GM19099 (cell line): ENCODE measurements around the gene PLAC1.

Experiments
- POLR2A ChIP-seq: IDR thresholded peaks from 3 replicates; pipeline ENCODE4 v1.6.1; 2011; ENCODE audit warnings: low read depth; ENCODE audit not compliant: insufficient read length; ENCODE audit errors: extremely low read depth

Gene PLAC1

GRCh38 chrX:134530845-134531244 lies 127.4 kb downstream of the PLAC1 start:
- TF ChIP-seq POLR2A, result no peak

GRCh38 chrX:134529481-134529880 lies 128.8 kb downstream of the PLAC1 start:
- TF ChIP-seq POLR2A, result no peak

DNA sequence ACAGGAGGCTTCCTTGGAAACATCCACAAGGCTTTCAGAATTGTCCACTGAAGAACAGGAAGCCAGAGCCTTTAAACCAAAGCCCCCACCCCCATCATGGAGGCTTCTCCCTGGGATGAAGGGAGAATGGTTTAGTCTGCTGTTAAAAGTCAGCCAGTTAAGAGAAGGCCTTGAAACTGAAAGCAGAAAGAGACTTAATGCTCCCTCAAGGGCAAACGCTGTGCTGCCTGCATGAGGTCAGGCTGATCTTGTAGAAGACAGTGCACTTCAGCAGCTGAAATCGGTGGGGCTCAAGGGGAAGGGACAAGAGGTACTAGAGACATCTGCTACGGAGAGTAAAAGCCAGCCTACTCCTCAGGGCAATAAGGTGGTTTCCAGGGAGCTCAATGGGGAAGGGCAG lies 129.3 kb downstream of the PLAC1 start:
- TF ChIP-seq POLR2A, result no peak

DNA sequence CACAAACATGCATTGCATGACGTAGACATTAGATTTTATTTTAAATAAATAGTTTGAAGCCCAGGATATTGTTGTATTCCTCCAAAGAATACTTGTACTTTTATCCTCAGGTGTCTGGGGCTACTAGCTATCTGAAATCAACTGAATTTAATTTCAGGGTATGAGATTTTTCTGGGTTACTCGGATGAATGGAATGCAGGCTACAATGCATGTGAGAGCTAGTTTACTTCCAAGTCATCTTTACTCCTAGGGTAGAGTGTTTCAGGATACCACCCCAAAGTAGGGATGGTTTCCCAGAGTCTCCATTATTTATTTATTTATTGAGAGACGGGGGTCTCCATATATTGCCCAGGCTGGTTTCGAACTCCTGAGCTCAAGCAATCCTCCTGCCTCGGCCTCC lies 131.9 kb downstream of the PLAC1 start:
- TF ChIP-seq POLR2A, result no peak

- TF ChIP-seq POLR2A, result no peak
Measured at GRCh38 chrX:134525086-134525792, 133.0 kb downstream of the PLAC1 start.

DNA sequence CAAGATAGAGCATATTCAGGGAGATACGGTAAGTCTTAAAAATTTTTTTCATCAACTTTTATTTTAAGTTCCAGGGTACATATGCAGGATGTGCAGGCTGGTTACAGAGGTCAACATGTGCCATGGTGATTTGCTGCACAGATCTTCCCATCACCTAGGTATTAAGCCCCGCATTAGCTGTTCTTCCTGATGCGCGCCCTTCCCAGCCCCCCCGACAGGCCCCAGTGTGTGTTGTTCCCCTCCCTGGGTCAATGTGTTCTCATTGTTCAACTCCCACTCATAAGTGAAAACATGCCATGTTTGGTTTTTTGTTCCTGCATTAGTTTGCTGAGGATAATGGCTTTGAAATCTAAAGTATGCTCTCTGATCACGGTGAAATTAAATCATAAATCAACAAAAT lies 134.1 kb downstream of the PLAC1 start:
- TF ChIP-seq POLR2A, result no peak

GRCh38 chrX:134520860-134521390 lies 137.3 kb downstream of the PLAC1 start:
- TF ChIP-seq POLR2A, result no peak
